HG03520 (cell line): ENCODE results near the gene TEKT3.

Source experiments
- ATAC-seq: cut with Tn5 transposase; IDR thresholded peaks from one replicate; pipeline ENCODE4 v1.9.1; 2021; ENCODE audit warnings: mild to moderate bottlenecking, moderate library complexity; ENCODE audit not compliant: unreplicated experiment

Gene TEKT3

GRCh38 chr17:15341385-15341849, at the start of gene TEKT3:
Gene TEKT3 (minus strand): TSS chr17:15341597. CDS start chr17:15331585, 10,012 bp downstream.
- ATAC-seq, result no peak

GRCh38 chr17:15388356-15389041, 47.1 kb upstream of the TEKT3 start:
- no peak for ATAC-seq

GRCh38 chr17:15386083-15386482, 44.7 kb upstream of the TEKT3 start:
- ATAC-seq, result no peak

- no peak for ATAC-seq
Observed at GRCh38 chr17:15385305-15385704, 43.9 kb upstream of the TEKT3 start.

- ATAC-seq, result no peak
Observed at GRCh38 chr17:15384142-15384787, 42.9 kb upstream of the TEKT3 start.

- no peak for ATAC-seq
Observed at GRCh38 chr17:15382914-15383313, 41.5 kb upstream of the TEKT3 start.

- no peak for ATAC-seq
Observed at GRCh38 chr17:15381707-15382106, 40.3 kb upstream of the TEKT3 start.

- no peak for ATAC-seq
Observed at GRCh38 chr17:15380446-15380845, 39.0 kb upstream of the TEKT3 start.

- no peak for ATAC-seq
Observed at GRCh38 chr17:15379659-15380058, 38.3 kb upstream of the TEKT3 start.

GRCh38 chr17:15378243-15378642, 36.8 kb upstream of the TEKT3 start:
- ATAC-seq, result no peak

GRCh38 chr17:15377616-15378015, 36.2 kb upstream of the TEKT3 start:
- no peak for ATAC-seq

GRCh38 chr17:15377200-15377599, 35.8 kb upstream of the TEKT3 start:
- no peak for ATAC-seq

- ATAC-seq, result no peak
Observed at GRCh38 chr17:15371376-15372130, 30.2 kb upstream of the TEKT3 start.

- ATAC-seq, result no peak
Observed at GRCh38 chr17:15368600-15368999, 27.2 kb upstream of the TEKT3 start.

GRCh38 chr17:15366026-15366425, 24.6 kb upstream of the TEKT3 start:
- ATAC-seq, result no peak

- ATAC-seq, result no peak
Observed at GRCh38 chr17:15364615-15365014, 23.2 kb upstream of the TEKT3 start.

GRCh38 chr17:15363702-15364101, 22.3 kb upstream of the TEKT3 start:
- ATAC-seq, result no peak

GRCh38 chr17:15361592-15361991, 20.2 kb upstream of the TEKT3 start:
- ATAC-seq, result no peak

- no peak for ATAC-seq
Observed at GRCh38 chr17:15361151-15361550, 19.8 kb upstream of the TEKT3 start.

GRCh38 chr17:15354256-15354655, 12.9 kb upstream of the TEKT3 start:
- ATAC-seq, result no peak

GRCh38 chr17:15351925-15352324, 10.5 kb upstream of the TEKT3 start:
- no peak for ATAC-seq

- no peak for ATAC-seq
Observed at GRCh38 chr17:15351478-15351840, 10.1 kb upstream of the TEKT3 start.
